GM21576 (cell line): ENCODE data around the gene FARP1.

Source experiments
- ATAC-seq: cut with Tn5 transposase; IDR thresholded peaks from one replicate; pipeline ENCODE4 v1.9.1; 2021; ENCODE audit warnings: mild to moderate bottlenecking, moderate library complexity; ENCODE audit not compliant: unreplicated experiment

Gene FARP1

GRCh38 chr13:98129059-98129746, 13.7 kb upstream of the FARP1 start:
- ATAC-seq: no peak

- peak; percentile 94 for ATAC-seq
Measured at GRCh38 chr13:98133946-98134345, 8.9 kb upstream of the FARP1 start.

DNA sequence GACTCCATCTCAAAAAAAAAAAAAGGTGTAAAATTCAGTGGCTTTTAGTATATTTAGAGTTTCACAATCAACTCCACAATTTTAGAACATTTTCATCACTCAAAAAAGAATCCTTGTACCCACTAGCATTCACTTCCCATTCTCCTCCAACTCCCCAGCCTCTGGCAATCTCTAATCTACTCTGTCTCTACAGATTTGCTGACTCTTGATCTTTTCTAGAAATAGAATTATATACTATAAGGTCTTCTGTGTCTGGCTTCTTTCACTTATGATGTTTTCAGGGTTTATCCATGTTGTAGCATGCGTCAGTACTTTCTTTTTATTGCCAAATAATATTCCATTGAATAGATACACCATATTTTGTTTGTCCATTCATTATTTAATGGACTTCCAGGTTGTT, 8.0 kb upstream of the FARP1 start:
- no peak for ATAC-seq

GRCh38 chr13:98141091-98141490, 1.8 kb upstream of the FARP1 start:
- ATAC-seq: no peak

DNA sequence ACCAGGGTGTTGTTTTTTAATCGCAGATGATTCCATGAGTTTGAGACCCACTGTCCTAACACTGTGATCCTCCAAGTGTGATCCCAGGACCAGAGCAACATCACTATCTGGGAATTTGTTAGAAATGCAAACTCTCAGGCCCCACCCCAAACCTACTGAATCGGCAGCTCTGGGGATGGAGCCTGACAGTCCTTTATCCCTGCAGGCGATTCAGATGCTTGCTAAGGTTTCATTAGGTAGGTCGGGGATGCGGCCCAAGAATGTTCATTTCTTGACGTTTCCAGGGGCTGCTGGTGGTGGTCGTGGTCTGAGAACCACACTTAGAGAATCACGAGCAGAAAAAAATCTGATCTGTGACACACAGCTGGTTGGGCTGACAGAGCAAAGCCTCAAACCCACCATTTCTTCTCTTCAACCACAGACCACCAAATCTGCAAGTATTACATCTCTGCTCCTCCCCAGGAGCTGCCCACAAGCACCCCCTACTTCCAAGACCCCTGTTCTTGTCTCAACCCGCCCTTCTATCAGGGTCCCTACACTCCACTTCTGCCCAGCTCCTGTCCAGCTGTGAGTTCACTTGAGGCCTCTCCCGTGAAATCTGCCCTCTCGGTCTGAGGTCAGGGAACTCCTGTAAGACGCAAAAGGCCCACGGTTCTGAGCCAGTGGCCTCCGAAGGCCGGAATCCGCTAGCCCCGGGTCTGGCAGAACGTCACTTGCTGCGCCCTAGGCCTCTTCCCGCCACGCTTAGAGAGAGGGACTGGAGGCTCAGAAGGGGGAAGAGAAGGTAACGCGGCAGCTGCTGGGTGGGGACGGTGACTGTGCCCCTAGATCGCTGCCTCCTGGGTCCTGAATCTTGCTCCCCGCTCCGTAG, 1.1 kb upstream of the FARP1 start:
- ATAC-seq: peak; percentile 7

DNA sequence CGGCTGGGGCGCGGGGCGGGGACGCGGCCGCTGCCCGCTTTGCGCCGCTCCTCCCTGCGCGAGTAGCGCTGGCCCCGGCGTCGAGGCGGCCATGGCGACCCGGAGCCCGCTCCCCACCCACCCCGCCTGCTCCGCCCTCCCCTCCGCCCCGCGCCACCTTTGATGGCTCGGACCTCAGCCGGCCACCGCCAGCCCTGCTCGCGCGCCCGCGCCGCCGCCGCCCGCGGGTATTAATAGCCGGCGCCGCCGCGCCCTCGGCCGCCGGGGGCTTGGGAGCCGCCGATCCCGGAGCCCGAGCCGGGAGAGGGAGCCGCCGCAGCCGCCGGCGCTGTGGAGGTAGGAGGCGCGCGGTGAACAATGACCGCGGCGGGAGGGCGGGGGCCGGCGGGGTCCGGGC, 261 bp downstream of the FARP1 start:
- no peak for ATAC-seq

GRCh38 chr13:98143601-98144026, 720 bp downstream of the FARP1 start:
- ATAC-seq: peak; percentile 16

- no peak for ATAC-seq
Measured at GRCh38 chr13:98144027-98144741, 1.3 kb downstream of the FARP1 start.

DNA sequence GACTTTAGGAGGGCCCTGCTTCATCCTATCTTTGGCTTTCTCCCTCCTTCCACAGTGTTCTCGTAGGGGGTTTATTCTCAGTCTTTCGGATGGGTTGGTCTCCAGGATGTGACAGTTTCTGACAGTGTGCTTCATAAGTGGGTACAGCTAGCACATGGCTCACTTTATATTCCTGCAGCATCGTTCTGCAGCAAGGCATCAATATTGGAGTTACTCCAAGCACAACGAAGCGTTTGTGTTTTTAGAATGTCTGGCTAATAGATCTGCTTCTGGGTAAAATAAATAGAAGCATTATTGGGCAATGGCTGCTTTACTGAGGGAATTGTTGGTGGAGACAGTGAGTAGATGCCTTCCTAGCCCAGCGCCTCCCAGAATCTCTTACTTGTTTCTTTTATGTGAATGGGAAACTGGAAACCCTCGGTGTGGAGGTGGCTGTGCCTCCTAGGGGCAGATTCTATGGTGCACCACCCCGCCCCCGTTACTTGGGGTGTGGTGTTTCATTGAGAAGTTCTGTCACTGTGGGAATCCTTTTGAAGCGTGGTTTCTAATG, 2.0 kb downstream of the FARP1 start:
- ATAC-seq: no peak

DNA sequence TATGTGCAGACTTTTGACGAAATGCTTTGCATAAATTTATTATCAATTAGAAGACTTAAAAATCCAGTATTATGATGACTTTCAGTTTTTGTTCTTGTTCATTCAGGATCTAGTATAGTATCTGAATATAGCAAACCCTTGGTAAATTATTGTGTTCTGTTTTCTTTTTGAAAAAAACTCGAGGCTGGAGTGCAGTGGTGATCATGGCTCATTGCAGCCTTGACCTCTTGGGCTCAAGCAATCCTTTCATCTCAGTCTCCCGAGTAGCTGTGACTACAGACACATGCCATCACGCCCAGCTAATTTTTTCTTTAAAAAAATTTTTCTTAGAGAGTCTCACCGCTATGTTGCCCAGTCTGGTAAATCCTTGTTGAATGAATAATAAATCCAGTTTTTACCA, 4.6 kb downstream of the FARP1 start:
- ATAC-seq: no peak

- ATAC-seq: no peak
Measured at GRCh38 chr13:98150832-98151479, 8.1 kb downstream of the FARP1 start.

- ATAC-seq: no peak
Measured at GRCh38 chr13:98155475-98156109, 12.7 kb downstream of the FARP1 start.

DNA sequence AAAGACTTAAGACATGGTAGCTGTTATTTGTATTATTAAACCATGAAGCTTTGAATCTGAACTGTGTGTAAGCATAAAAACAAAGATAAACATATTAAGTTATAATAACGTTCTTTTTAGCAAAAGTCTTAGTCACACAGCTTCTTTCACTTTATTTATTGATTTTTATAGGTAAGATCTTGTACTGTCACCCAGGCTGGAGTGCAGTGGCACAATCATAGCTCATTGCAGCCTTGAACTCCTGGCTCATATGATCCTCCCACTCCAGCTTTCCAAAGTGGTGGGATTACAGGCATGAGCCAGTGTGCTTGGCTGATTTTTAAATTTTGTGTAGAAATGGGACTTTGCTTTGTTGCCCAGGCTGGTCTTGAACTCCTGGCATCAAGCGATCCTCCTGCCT, 13.4 kb downstream of the FARP1 start:
- ATAC-seq: no peak

GRCh38 chr13:98157188-98157587, 14.3 kb downstream of the FARP1 start:
- no peak for ATAC-seq

DNA sequence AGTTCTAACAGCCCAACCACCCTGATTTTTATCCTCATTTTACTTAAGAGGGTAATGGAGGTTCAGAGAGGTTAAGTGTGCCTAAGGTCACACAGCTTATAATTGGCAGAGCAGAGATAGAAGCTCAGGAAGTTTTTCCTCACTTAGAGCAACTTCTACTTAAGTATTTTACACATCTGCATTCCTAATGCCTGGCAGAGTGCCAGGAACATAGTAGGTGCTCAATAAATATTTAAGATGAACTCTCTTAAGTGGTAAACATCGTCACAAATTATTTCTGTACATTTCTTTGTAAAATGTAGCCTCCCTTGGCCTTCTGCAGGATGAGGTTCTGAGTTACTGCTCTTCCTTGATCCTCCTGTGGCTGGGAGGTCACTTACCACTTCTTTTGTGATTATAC, 14.7 kb downstream of the FARP1 start:
- ATAC-seq: no peak

GRCh38 chr13:98158172-98158899, 15.4 kb downstream of the FARP1 start:
- ATAC-seq: no peak

DNA sequence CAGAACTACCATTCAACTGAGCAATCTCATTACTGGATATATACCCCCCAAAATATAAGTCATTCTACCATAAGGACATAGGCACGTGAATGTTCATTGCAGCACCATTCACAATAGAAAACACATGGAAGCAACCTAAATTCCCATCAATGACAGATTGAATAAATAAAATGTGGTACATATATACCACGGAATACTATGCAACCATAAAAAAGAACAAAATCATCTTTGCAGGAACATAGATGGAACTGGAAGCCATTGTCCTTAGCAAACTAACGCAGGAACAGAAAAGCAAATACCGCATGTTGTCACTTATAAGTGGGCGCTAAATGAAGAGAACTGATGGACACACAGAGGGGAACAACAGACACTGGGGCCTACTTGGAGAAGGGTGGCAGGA, 20.0 kb downstream of the FARP1 start:
- ATAC-seq: no peak

- no peak for ATAC-seq
Measured at GRCh38 chr13:98169331-98169730, 26.4 kb downstream of the FARP1 start.

GRCh38 chr13:98171900-98172589, 29.2 kb downstream of the FARP1 start:
- ATAC-seq: no peak
